ENCODE results near the gene GADD45A.

GRCh38 chr1:67729872-67730271 is 44.9 kb downstream of the GADD45A start:
- TF ChIP-seq CTCF (IDR thresholded peaks at IDR 0.05; ENCODE audit: low read length) (no peak), EZH2 (optimal IDR thresholded peaks at IDR 0.05; ENCODE audit: low read depth, low read length) (no peak)
